Peyer's patch (tissue), 4 donors: ENCODE measurements around the gene TMEM45A.

ENCODE experiments used
- POLR2A ChIP-seq, 2 donors: fragments of 450-650 bp; IDR thresholded peaks; one replicate each; pipeline ENCODE4 v1.5.1; 2017; ENCODE audit warnings: antibody characterized with exemption in 2 of 2, mild to moderate bottlenecking in 2 of 2, moderate library complexity in 2 of 2
- TF ChIP-seq, protein P1 (sequence below), 6 experiments: fragments of 450-650 bp in 4 of 6; fragments of 200-600 bp in 2 of 6; sonication (generic) in 1 of 6; IDR thresholded peaks; one replicate each; pipeline ENCODE4 v1.5.1; 2017 to 2019; ENCODE audit warnings: antibody characterized with exemption in 6 of 6, mild to moderate bottlenecking in 3 of 6, moderate library complexity in 1 of 6

DNA sequence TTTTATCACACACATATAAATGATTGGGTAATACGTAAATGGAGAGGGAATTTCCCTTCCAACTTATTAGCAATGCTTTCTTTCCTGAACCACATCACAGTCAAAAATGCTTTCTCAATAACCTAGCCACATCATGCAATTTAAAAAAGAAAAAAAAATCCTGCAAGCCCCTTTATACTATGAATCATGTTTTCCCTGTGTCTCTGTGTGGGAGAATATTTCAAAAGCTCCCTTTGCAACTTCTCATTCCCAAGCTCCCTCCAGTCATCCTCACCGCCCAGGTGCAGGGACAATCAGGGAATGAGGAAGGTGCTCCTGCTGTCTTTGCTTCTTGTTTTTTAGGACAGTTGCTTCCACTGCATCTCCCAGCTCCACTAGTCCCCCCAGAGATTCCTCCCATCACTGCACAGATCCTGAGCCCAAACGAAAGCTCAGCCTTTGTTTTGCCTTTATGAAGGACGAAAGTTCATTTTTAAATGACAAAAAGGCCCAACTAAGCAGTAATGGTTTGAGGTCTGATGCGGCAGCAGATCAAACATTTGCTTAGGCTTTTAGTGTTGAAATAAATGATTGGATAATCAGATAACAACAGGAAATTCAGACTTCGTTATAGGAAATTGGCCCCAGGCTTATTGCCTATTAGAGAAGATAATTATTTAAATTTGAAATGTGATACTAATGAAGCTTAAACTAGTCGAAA, 69.2 kb downstream of the TMEM45A start:
- TF ChIP-seq, protein P1, sequence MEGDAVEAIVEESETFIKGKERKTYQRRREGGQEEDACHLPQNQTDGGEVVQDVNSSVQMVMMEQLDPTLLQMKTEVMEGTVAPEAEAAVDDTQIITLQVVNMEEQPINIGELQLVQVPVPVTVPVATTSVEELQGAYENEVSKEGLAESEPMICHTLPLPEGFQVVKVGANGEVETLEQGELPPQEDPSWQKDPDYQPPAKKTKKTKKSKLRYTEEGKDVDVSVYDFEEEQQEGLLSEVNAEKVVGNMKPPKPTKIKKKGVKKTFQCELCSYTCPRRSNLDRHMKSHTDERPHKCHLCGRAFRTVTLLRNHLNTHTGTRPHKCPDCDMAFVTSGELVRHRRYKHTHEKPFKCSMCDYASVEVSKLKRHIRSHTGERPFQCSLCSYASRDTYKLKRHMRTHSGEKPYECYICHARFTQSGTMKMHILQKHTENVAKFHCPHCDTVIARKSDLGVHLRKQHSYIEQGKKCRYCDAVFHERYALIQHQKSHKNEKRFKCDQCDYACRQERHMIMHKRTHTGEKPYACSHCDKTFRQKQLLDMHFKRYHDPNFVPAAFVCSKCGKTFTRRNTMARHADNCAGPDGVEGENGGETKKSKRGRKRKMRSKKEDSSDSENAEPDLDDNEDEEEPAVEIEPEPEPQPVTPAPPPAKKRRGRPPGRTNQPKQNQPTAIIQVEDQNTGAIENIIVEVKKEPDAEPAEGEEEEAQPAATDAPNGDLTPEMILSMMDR (IDR thresholded peaks at IDR 0.05) = no peak
- no peak for TF ChIP-seq POLR2A (IDR thresholded peaks at IDR 0.05)
